Smooth muscle cell (in vitro differentiated cells): Measurements from ENCODE around the gene HENMT1. TPM values are rescaled to one million over a fixed set of nuclear protein-coding genes. Genes with fewer than 3 reads are reported as not detected.

Experiments used
- DNase-seq: peaks from one replicate; lab custom pipeline; 2025; ENCODE audit not compliant: unreplicated experiment; lab: John Stamatoyannopoulos, UW
- H2AFZ ChIP-seq: fragments of 200-600 bp; sonication (generic); 2 replicates; pipeline ENCODE4 v1.6.0; 2016; ENCODE audit warnings: antibody characterized with exemption, low read depth, mild to moderate bottlenecking
- H3F3A ChIP-seq: fragments of 200-600 bp; sonication (generic); 2 replicates; pipeline ENCODE4 v1.6.0; 2017; ENCODE audit warnings: antibody characterized with exemption, low read depth
- H3K27ac ChIP-seq: fragments of 200-600 bp; sonication (generic); 2 replicates; pipeline ENCODE4 v1.5.1; 2016; ENCODE audit warnings: low read depth, mild to moderate bottlenecking
- H3K27me3 ChIP-seq: fragments of 200-600 bp; sonication (generic); 2 replicates; pipeline ENCODE4 v1.6.1; 2016; ENCODE audit warnings: low read depth, mild to moderate bottlenecking
- H3K36me3 ChIP-seq: fragments of 200-600 bp; sonication (generic); 2 replicates; pipeline ENCODE4 v1.5.1; 2016; ENCODE audit warnings: low read depth
- H3K4me1 ChIP-seq: fragments of 200-600 bp; sonication (generic); 2 replicates; pipeline ENCODE4 v1.5.1; 2016; ENCODE audit warnings: low read depth
- H3K4me2 ChIP-seq: fragments of 200-600 bp; sonication (generic); 2 replicates; pipeline ENCODE4 v1.6.0; 2016; ENCODE audit warnings: mild to moderate bottlenecking
- H3K4me3 ChIP-seq: fragments of 200-600 bp; sonication (generic); 2 replicates; pipeline ENCODE4 v1.5.1; 2016; ENCODE audit warnings: mild to moderate bottlenecking
- H3K79me2 ChIP-seq: fragments of 200-600 bp; sonication (generic); 2 replicates; pipeline ENCODE4 v1.6.0; 2016; ENCODE audit warnings: low read depth, mild to moderate bottlenecking
- H3K9ac ChIP-seq: fragments of 200-600 bp; sonication (generic); 2 replicates; pipeline ENCODE4 v1.6.0; 2016; ENCODE audit warnings: low read depth
- H3K9me3 ChIP-seq: fragments of 200-600 bp; sonication (generic); replicated peaks from 2 replicates; pipeline ENCODE4 v1.5.1; 2016; ENCODE audit warnings: low read depth
- H4K20me1 ChIP-seq: fragments of 200-600 bp; sonication (generic); 2 replicates; pipeline ENCODE4 v1.6.0; 2016; ENCODE audit warnings: low read depth
- WGBS: methylation state at CpG from one replicate; pipeline ENCODE4 v1.1.7; 2016; ENCODE audit warnings: low lambda C conversion rate; 5-methylcytosine and 5-hydroxymethylcytosine counted together
- polyA plus RNA-seq: library from polyadenylated mRNA; unstranded; fragments of >200 nt; fragmentation: Nextera tagmentation; extraction: Ambion mirVana; gene quantifications from 2 replicates; pipeline ENCODE4 v1.2.1, GENCODE V29; 2016
- total RNA-seq: library from RNA; depleted of rRNA; stranded (reverse); fragments of >200 nt; gene quantifications from 2 replicates; pipeline ENCODE4 v1.2.3, GENCODE V29; 2014
- TF ChIP-seq, protein P1 (sequence below): fragments of 200-600 bp; sonication (generic); IDR thresholded peaks from 2 replicates; pipeline ENCODE4 v1.5.1; 2017; ENCODE audit warnings: borderline replicate concordance, mild to moderate bottlenecking, antibody characterized with exemption; ENCODE audit not compliant: insufficient read depth, poor library complexity, severe bottlenecking

Gene HENMT1
- total RNA-seq (1.6 and 2.2 TPM in 2 replicates), polyA plus RNA-seq (3.5 and 3.9 TPM in 2 replicates)

DNA sequence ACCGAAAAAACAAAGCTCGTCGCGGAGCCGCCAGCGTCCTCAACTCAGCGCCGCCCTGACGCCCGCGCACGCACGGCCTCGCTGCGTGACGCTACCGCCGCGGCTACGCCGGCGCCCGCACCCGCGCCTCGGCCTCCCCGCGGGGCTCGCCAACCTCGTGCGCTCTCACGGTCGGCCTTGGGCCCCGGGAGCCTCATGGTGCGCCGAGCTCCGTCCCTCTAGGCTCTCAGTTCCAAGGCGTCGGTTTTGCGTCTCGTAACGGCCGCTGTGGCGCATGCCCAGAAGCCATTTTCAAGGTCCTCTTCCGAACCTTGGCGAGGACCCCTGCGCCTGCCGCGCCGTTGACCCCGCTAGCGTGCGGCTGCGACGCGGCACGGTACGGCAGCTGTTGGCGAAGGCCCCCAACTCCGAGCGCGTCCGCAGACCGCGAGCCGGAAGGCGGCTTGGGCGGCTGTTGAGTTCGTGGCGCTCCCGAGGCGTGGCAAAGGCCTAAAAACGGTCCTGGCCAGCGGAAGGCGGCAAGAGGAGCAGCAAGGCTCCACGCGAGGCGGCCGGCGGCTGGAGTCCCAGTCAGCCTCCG, at the start of gene HENMT1:
Gene HENMT1 (minus strand): TSS at position 64 of the 580 bp plus-strand sequence. CDS start 1,209 bp downstream, outside the sequence.
- no peaks in the 10 kb centered on the region for H3K79me2 ChIP-seq
- WGBS: 3% methylated on average over 81 of the region's 81 CpGs
- peak within 1 kb of the TSS; percentile 100 for H2AFZ ChIP-seq
- no peaks in the 10 kb centered on the region for H3K9me3 ChIP-seq
- no peaks in the 10 kb centered on the region for H3K36me3 ChIP-seq
- TF ChIP-seq, protein P1, sequence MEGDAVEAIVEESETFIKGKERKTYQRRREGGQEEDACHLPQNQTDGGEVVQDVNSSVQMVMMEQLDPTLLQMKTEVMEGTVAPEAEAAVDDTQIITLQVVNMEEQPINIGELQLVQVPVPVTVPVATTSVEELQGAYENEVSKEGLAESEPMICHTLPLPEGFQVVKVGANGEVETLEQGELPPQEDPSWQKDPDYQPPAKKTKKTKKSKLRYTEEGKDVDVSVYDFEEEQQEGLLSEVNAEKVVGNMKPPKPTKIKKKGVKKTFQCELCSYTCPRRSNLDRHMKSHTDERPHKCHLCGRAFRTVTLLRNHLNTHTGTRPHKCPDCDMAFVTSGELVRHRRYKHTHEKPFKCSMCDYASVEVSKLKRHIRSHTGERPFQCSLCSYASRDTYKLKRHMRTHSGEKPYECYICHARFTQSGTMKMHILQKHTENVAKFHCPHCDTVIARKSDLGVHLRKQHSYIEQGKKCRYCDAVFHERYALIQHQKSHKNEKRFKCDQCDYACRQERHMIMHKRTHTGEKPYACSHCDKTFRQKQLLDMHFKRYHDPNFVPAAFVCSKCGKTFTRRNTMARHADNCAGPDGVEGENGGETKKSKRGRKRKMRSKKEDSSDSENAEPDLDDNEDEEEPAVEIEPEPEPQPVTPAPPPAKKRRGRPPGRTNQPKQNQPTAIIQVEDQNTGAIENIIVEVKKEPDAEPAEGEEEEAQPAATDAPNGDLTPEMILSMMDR: no peak
- no peaks in the 10 kb centered on the region for H4K20me1 ChIP-seq
- H3K27ac ChIP-seq: peak within 1 kb of the TSS; percentile 82
- H3K4me1 ChIP-seq: peaks cover 5% of the 10 kb centered on the region
- peak within 1 kb of the TSS; percentile 94 for H3K4me2 ChIP-seq
- H3K9ac ChIP-seq: peak within 1 kb of the TSS; percentile 86
- H3K4me3 ChIP-seq: peak within 1 kb of the TSS; percentile 72
- DNase-seq: peak; percentile 26
- H3K27me3 ChIP-seq: no peaks in the 10 kb centered on the region
- H3F3A ChIP-seq: no peaks in the 10 kb centered on the region

DNA sequence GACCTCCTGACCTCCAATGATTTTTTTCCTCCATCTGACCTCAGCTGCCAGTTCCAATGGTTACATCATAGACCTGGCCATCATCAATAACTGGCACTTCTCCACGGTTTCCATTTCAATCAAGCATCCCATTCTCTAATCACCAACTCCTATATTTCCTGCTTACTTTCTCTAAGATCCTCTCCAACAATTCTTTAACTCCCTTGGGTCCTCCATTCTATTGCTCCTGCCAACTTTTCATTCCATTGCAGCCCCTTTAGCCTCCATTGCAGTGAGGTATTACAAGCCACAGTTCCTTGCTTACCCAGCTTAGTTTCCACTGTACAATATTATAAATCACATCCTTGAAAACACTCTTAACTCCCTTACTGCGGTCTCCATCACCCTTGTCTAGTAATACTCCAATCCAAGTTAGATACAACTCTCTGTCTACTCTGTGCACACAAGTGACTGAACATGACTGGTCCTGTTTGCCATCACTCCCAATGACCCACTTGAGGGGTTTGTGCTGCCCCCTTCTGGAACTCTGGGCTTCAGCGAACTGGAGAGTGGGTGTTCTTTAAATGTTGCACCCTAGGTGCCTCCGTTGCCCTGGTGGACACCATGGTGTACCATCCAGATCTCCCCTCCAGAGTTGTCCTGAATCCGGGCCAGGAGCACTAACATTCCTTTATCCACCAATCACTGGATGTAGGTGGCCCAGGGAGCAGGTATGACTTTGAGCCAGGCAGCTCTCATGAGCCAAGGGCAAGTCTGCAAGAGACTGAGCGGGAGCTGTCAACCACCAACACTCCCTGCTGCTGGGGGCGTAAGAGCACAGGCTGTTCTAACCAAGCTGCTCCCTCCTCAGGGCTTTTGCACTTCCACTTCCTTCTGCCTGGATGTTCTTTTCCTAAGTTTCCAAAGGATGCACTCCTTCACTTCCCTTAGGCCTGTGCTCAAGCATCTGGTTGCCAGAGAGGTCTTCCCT, 48.1 kb upstream of the HENMT1 start:
- no peak overlapping the region for H3K4me2 ChIP-seq
- no peaks in the 10 kb centered on the region for H3K9me3 ChIP-seq
- TF ChIP-seq, protein P1: no peak
- H4K20me1 ChIP-seq: no peaks in the 10 kb centered on the region
- no peak overlapping the region for H3K4me3 ChIP-seq
- H3K79me2 ChIP-seq: no peaks in the 10 kb centered on the region
- no peak overlapping the region for H3K9ac ChIP-seq
- peaks cover 6% of the 10 kb centered on the region for H3K4me1 ChIP-seq
- no peaks in the 10 kb centered on the region for H3K27me3 ChIP-seq
- no peak for DNase-seq
- no peaks in the 10 kb centered on the region for H3K36me3 ChIP-seq
- no peak overlapping the region for H3K27ac ChIP-seq
- H2AFZ ChIP-seq: no peak overlapping the region
- peaks cover 2% of the 10 kb centered on the region for H3F3A ChIP-seq
- 80% methylated on average over 7 of the region's 7 CpGs for WGBS

DNA sequence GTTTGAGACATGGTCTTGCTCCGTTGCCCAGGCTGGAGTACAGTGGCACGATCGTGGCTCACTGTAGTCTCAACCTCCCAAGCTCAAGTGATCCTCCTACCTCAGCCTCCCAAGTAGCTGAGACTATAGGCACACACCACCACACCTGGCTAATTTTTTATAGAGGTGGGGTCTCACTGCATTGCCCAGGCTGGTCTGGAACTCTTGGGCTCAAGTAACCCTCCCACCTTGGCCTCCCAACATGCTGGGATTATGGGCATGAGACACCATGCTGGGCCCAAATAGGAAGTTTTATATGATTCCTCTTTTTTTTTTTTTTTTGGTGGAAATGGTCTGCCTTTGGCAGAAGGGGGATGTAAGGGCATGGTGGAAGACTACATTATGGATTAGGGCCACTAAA, 45.8 kb upstream of the HENMT1 start:
- TF ChIP-seq, protein P1: no peak

More for the DNA sequence above, 45.8 kb upstream of the HENMT1 start:
- no peak for DNase-seq
- Histone ChIP-seq H3K4me1 (no peaks in the 10 kb centered on the region), H3K27ac (no peak overlapping the region), H4K20me1 (no peaks in the 10 kb centered on the region), H3K79me2 (no peaks in the 10 kb centered on the region), H3K9ac (no peak overlapping the region), H3K36me3 (no peaks in the 10 kb centered on the region), H3K4me2 (no peak overlapping the region), H3K9me3 (no peaks in the 10 kb centered on the region), H3F3A (peaks cover 14% of the 10 kb centered on the region), H3K27me3 (no peaks in the 10 kb centered on the region), H3K4me3 (no peak overlapping the region), H2AFZ (no peak overlapping the region)
- 100% methylated on average over 3 of the region's 3 CpGs for WGBS
